Colonic mucosa (tissue), 4 donors: ENCODE measurements around the gene MANSC4. TPM values are rescaled to one million over a fixed set of nuclear protein-coding genes. Genes with fewer than 3 reads are reported as not detected.
A peak's percentile ranks its signal among the peaks of the same experiment; 100 is the strongest.

Experiments used
- DNase-seq: peaks from one replicate; pipeline ENCODE4 v3.0.0-alpha.2; 2020
- H3K27ac ChIP-seq: fragments of 200-600 bp; one replicate; pipeline ENCODE4 v1.8.0; 2021
- H3K27me3 ChIP-seq: fragments of 200-600 bp; one replicate; pipeline ENCODE4 v1.8.0; 2021
- H3K36me3 ChIP-seq: fragments of 200-600 bp; one replicate; pipeline ENCODE4 v1.8.0; 2021
- H3K4me1 ChIP-seq: fragments of 200-600 bp; one replicate; pipeline ENCODE4 v1.8.0; 2021; ENCODE audit warnings: mild to moderate bottlenecking
- H3K4me3 ChIP-seq: fragments of 200-600 bp; one replicate; pipeline ENCODE4 v1.8.0; 2021
- H3K9ac ChIP-seq, 2 donors: one replicate each; pipeline ENCODE4 v1.7.0; 2013; ENCODE audit warnings: control low read depth in 2 of 2, low read depth in 2 of 2, low read length in 2 of 2
- H3K9me3 ChIP-seq: fragments of 200-600 bp; one replicate; pipeline ENCODE4 v1.8.0; 2021
- intact Hi-C: fragments of 100-400 bp; cut with DNase I; formaldehyde crosslinking; loops from one replicate; pipeline ENCODE4 v1.14.1; 2022
- total RNA-seq, 2 donors: library from RNA; stranded (reverse); fragmentation: NEBNext Ultra II Directional in 1 of 2; extraction: Animal tissue kit (Norgen Biotek cat#: 25700) in 1 of 2; gene quantifications; one replicate each; pipeline ENCODE4 v1.2.1, GENCODE V29; 2021
- TF ChIP-seq, protein P1 (sequence below): fragments of 200-600 bp; IDR thresholded peaks from one replicate; pipeline ENCODE4 v1.8.0; 2022; ENCODE audit warnings: antibody characterized with exemption, mild to moderate bottlenecking
- donor health status: healthy.
- donor health status: DM: no; HTN: no; CAD: no.
- donor health status: DM: no; HTN: no; CAD: no.

The MANSC4 gene
- total RNA-seq, 2 donors from 2014 or later: not detected

DNA sequence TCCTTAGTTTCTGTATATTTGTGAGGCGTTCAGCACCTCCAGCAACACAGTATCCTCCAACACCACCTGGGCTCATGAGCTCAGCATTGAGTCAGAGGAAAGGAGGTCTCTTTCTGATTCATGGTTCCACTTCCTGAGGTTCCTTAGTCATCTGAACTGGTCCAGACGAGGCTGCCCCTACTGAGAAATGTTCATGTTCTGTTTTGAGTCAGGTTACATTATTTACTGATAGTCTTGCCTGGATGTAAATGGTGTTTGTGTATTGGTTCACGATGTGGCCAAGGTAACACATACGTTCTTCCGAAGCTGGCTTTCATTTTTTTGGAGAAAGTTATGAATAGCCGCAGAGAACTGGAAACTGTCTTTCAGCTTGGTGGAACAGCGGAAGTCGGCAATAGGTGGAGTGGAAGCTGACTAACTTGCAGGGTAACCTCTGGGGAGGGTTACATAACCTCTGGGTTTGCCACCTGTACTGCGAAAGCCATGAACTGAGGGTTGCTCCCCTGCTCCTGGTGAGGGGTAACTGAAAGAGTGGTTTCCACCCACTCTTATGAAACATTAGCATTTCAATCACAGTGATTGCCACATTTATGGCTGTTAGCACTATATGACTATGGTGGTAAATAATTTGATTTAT, 42.2 kb upstream of the MANSC4 start:
- Histone ChIP-seq H3K4me1 (no peaks in the 10 kb centered on the region), H3K4me3 (no peak overlapping the region), H3K27ac (no peak overlapping the region), H3K9ac (no peak overlapping the region), H3K36me3 (no peaks in the 10 kb centered on the region), H3K9me3 (no peaks in the 10 kb centered on the region), H3K27me3 (no peaks in the 10 kb centered on the region)
- TF ChIP-seq, protein P1, sequence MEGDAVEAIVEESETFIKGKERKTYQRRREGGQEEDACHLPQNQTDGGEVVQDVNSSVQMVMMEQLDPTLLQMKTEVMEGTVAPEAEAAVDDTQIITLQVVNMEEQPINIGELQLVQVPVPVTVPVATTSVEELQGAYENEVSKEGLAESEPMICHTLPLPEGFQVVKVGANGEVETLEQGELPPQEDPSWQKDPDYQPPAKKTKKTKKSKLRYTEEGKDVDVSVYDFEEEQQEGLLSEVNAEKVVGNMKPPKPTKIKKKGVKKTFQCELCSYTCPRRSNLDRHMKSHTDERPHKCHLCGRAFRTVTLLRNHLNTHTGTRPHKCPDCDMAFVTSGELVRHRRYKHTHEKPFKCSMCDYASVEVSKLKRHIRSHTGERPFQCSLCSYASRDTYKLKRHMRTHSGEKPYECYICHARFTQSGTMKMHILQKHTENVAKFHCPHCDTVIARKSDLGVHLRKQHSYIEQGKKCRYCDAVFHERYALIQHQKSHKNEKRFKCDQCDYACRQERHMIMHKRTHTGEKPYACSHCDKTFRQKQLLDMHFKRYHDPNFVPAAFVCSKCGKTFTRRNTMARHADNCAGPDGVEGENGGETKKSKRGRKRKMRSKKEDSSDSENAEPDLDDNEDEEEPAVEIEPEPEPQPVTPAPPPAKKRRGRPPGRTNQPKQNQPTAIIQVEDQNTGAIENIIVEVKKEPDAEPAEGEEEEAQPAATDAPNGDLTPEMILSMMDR: no peak
- intact Hi-C loops: loop anchor here (2.0 kb wide), 1 partner anchor 91 kb away; no protein-coding TSS in a partner anchor
- DNase-seq: no peak

DNA sequence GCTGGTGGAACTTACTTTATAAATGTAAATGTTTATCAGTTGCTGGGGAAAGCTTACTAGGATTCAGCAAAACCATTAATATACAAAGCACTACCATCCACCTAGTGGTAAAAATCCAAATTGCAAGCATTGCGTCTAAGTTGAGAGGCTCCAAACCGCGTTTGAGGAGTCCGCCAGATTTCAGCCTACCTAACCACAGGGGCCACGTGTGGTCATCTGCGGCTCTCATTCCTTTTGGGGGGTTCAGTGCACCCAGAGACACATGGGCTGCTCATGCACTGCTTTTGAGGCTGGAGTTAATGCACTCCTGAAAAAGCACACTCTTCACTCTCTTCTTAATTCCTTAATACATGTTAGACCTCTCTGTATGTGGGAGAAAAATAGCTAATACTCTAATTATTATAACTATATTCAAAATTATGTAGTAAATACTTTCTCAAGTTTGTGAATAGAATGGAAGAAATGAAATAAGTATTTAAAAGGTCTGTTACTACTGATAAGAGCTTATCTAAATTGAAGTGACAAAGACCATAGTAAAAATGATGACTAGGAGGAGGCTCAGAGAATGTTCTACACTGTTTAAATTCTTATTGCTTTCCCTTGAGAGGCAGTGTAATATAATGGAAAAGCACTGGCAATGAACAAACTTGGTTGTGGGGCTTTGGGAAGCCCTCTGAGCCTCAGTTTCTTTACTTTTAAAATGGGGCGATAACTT, 41.4 kb upstream of the MANSC4 start:
- TF ChIP-seq, protein P1: peak; percentile 89
- no peak overlapping the region for H3K4me3 ChIP-seq
- H3K9me3 ChIP-seq: no peaks in the 10 kb centered on the region
- peak; percentile 68 for DNase-seq
- H3K27ac ChIP-seq: no peak overlapping the region
- no peaks in the 10 kb centered on the region for H3K36me3 ChIP-seq
- no peaks in the 10 kb centered on the region for H3K27me3 ChIP-seq
- intact Hi-C loops: no loop called here
- no peaks in the 10 kb centered on the region for H3K4me1 ChIP-seq
- no peak overlapping the region for H3K9ac ChIP-seq

DNA sequence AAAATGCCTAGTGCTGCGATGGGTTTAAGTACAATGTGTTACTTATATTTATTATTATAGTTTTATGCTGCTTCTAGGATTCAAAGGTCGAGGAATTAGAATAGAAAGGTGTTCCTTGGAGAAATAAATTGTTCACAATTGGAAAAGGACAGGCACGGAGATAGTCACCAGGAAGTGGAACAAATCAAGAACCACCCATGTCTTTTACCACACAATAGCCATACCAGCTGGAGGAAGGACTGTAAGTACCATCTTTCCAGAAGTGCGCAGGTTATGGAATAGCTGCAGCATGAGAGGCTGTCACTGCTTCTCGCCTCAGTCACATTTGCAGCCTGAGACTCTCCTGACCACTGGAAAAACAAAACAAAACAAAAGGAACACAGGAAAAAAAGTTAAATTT, 40.5 kb upstream of the MANSC4 start:
- H3K4me3 ChIP-seq: no peak overlapping the region

DNA sequence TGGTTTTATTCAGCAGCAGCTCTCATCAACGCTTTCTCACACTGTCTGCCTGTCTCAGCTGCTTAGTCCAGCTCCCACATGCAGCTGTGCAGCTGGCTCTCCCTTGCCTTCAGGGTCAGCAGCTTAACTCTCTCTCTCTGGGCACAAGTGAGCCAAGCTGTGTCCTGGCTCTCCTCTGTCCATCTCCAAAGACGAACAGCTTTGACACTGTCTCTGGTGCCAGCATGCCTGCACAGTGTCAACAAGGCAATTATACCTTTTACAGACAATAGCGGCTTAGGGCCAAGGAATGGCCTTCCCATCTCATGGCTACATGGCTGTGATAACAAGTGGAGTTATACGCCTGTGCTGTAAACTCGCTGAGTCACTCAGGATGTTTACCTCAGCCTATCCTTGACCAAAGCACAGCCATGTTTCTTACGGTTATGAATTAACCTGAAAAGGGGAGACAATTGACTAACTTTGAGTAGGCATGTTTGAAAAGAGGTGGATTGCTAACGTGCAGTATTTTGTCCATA, 38.4 kb upstream of the MANSC4 start:
- intact Hi-C loops: loop anchor here (5.0 kb wide), 1 partner anchor 76 kb away; no protein-coding TSS in a partner anchor
- Histone ChIP-seq H3K9ac (no peak overlapping the region), H3K9me3 (no peaks in the 10 kb centered on the region), H3K27ac (peak overlapping the region; percentile 7), H3K4me3 (no peak overlapping the region), H3K27me3 (no peaks in the 10 kb centered on the region), H3K4me1 (no peaks in the 10 kb centered on the region), H3K36me3 (no peaks in the 10 kb centered on the region)
- peak; percentile 54 for DNase-seq
- TF ChIP-seq, protein P1: no peak

More for the DNA sequence above, 40.5 kb upstream of the MANSC4 start:
- no peaks in the 10 kb centered on the region for H3K27me3 ChIP-seq
- intact Hi-C loops: no loop called here
- TF ChIP-seq, protein P1: no peak
- H3K9ac ChIP-seq: no peak overlapping the region
- DNase-seq: no peak
- no peaks in the 10 kb centered on the region for H3K4me1 ChIP-seq
- no peaks in the 10 kb centered on the region for H3K9me3 ChIP-seq
- H3K36me3 ChIP-seq: no peaks in the 10 kb centered on the region
- H3K27ac ChIP-seq: no peak overlapping the region

DNA sequence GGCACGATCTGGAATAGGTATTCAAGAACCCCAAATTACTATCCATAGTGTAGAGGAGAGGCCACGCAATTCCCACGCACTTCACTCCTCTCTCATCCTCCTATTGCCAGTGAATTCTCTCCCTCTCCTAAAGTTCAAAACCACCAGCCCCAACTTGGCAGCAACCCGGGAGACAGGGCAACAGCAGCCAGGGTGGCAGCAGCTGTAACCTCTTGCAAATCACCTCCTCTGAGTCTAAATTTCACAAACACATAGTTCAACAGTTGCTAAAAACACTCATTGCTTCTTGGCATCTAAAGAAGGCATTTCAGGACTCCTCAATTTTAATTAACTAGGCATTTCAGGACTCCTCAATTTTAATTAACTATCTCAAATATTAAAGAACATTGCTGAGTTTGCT, 37.7 kb upstream of the MANSC4 start:
- H3K36me3 ChIP-seq: no peaks in the 10 kb centered on the region
- H3K4me1 ChIP-seq: no peaks in the 10 kb centered on the region
- DNase-seq: no peak
- H3K27ac ChIP-seq: no peak overlapping the region
- intact Hi-C loops: loop anchor here (5.0 kb wide), 1 partner anchor 75 kb away; no protein-coding TSS in a partner anchor
- no peaks in the 10 kb centered on the region for H3K9me3 ChIP-seq
- no peak overlapping the region for H3K9ac ChIP-seq
- no peaks in the 10 kb centered on the region for H3K27me3 ChIP-seq
- TF ChIP-seq, protein P1: no peak
- no peak overlapping the region for H3K4me3 ChIP-seq
